HEK293T (cell line): ENCODE results near the gene RFNG.

ENCODE experiments used
- ARNT ChIP-seq: fragments of 450-650 bp; IDR thresholded peaks from 2 replicates; pipeline ENCODE4 v1.6.1; 2017; ENCODE audit warnings: mild to moderate bottlenecking
- BHLHE40 ChIP-seq: fragments of 450-650 bp; IDR thresholded peaks from 2 replicates; pipeline ENCODE4 v1.6.1; 2016; ENCODE audit warnings: mild to moderate bottlenecking, moderate library complexity, borderline replicate concordance
- CTBP1 ChIP-seq: fragments of 450-650 bp; IDR thresholded peaks from 2 replicates; pipeline ENCODE4 v1.6.1; 2016; ENCODE audit warnings: borderline replicate concordance
- ELF4 ChIP-seq: fragments of 450-650 bp; IDR thresholded peaks from 2 replicates; pipeline ENCODE4 v1.6.1; 2017; ENCODE audit warnings: antibody characterized with exemption
- FOXK2 ChIP-seq: fragments of 450-650 bp; IDR thresholded peaks from 2 replicates; pipeline ENCODE4 v1.6.1; 2016; ENCODE audit warnings: mild to moderate bottlenecking
- FOXM1 ChIP-seq: fragments of 450-650 bp; IDR thresholded peaks from 2 replicates; pipeline ENCODE4 v1.6.1; 2017; ENCODE audit warnings: mild to moderate bottlenecking, borderline replicate concordance
- HDGF ChIP-seq: fragments of 450-650 bp; IDR thresholded peaks from 2 replicates; pipeline ENCODE4 v1.6.1; 2017; ENCODE audit warnings: antibody characterized with exemption, borderline replicate concordance
- L3MBTL2 ChIP-seq: fragments of 450-650 bp; conservative IDR thresholded peaks from 2 replicates; pipeline ENCODE4 v1.6.1; 2016; ENCODE audit warnings: mild to moderate bottlenecking
- NFRKB ChIP-seq: fragments of 450-650 bp; IDR thresholded peaks from 2 replicates; pipeline ENCODE4 v1.6.1; 2016; ENCODE audit warnings: mild to moderate bottlenecking, moderate library complexity
- PKNOX1 ChIP-seq: fragments of 450-650 bp; IDR thresholded peaks from 2 replicates; pipeline ENCODE4 v1.6.1; 2016
- SP1 ChIP-seq: fragments of 450-650 bp; IDR thresholded peaks from 2 replicates; pipeline ENCODE4 v1.6.1; 2017
- SUZ12 ChIP-seq: fragments of 450-650 bp; IDR thresholded peaks from 2 replicates; pipeline ENCODE4 v1.6.1; 2016; ENCODE audit warnings: mild to moderate bottlenecking
- TARDBP ChIP-seq: fragments of 450-650 bp; IDR thresholded peaks from 2 replicates; pipeline ENCODE4 v1.6.1; 2016
- ZNF384 ChIP-seq: fragments of 450-650 bp; IDR thresholded peaks from 2 replicates; pipeline ENCODE4 v1.6.1; 2016

- no peak for TF ChIP-seq SP1
- no peak for TF ChIP-seq FOXK2
- TF ChIP-seq NFRKB = no peak
- no peak for TF ChIP-seq FOXM1
- TF ChIP-seq BHLHE40 = no peak
- TF ChIP-seq TARDBP = no peak
- TF ChIP-seq HDGF = no peak
- TF ChIP-seq ELF4 = no peak
- no peak for TF ChIP-seq PKNOX1
- no peak for TF ChIP-seq L3MBTL2
- TF ChIP-seq ARNT = no peak
- no peak for TF ChIP-seq CTBP1
- no peak for TF ChIP-seq SUZ12
- no peak for TF ChIP-seq ZNF384
Measured at GRCh38 chr17:82072827-82073226, 21.2 kb upstream of the RFNG start.
